Upper lobe of left lung (tissue), 6 donors: ENCODE data around the gene CHRM4. TPM values are rescaled to one million over a fixed set of nuclear protein-coding genes. Genes with fewer than 3 reads are reported as not detected.
A peak's percentile ranks its signal among the peaks of the same experiment; 100 is the strongest.

Experiments used
- ATAC-seq, 2 donors: fragments of 200-7000 bp; cut with Tn5 transposase; one replicate each; pipeline ENCODE4 v1.9.1; 2022; ENCODE audit warnings: mild to moderate bottlenecking in 2 of 2, moderate library complexity in 2 of 2; ENCODE audit not compliant: low FRiP score in 2 of 2
- DNase-seq, 2 donors: peaks; one replicate each; pipeline ENCODE4 v3.0.0-alpha.2; 2019 to 2020
- H3K27ac ChIP-seq, 4 donors: fragments of 200-600 bp; sonication (generic); one replicate each; pipeline ENCODE4 v1.5.1; 2016 to 2019
- H3K27me3 ChIP-seq, 4 donors: fragments of 200-600 bp; sonication (generic); one replicate each; pipeline ENCODE4 v1.5.1; 2017 to 2019
- H3K36me3 ChIP-seq, 4 donors: fragments of 200-600 bp; sonication (generic); one replicate each; pipeline ENCODE4 v1.5.1; 2016 to 2019
- H3K4me1 ChIP-seq, 4 donors: fragments of 200-600 bp; sonication (generic); one replicate each; pipeline ENCODE4 v1.5.1; 2018 to 2019
- H3K4me3 ChIP-seq, 4 donors: fragments of 200-600 bp; sonication (generic); one replicate each; pipeline ENCODE4 v1.5.1; 2017 to 2019; ENCODE audit warnings: mild to moderate bottlenecking in 2 of 4, moderate library complexity in 1 of 4
- H3K9me3 ChIP-seq, 4 donors: fragments of 200-600 bp; sonication (generic); one replicate each; pipeline ENCODE4 v1.5.1; 2018 to 2019
- CTCF ChIP-seq, 6 experiments: fragments of 450-650 bp in 4 of 6; fragments of 200-600 bp in 2 of 6; sonication (generic) in 2 of 6; IDR thresholded peaks; one replicate each; pipeline ENCODE4 v1.5.1; 2016 to 2019; ENCODE audit warnings: antibody characterized with exemption in 6 of 6
- EP300 ChIP-seq, 4 donors: sonication (generic); formaldehyde crosslinking; IDR thresholded peaks; one replicate each; pipeline ENCODE4 v1.5.1; 2017; ENCODE audit warnings: antibody characterized with exemption in 4 of 4, control low read depth in 2 of 4
- POLR2A ChIP-seq, 4 donors: fragments of 450-650 bp; IDR thresholded peaks; one replicate each; pipeline ENCODE4 v1.5.1; 2016 to 2017; ENCODE audit warnings: antibody characterized with exemption in 4 of 4, mild to moderate bottlenecking in 2 of 4
- POLR2AphosphoS5 ChIP-seq, 2 donors: sonication (generic); formaldehyde crosslinking; IDR thresholded peaks; one replicate each; pipeline ENCODE4 v1.5.1; 2017; ENCODE audit warnings: antibody characterized with exemption in 2 of 2
- WGBS, 2 donors: methylation state at CpG; one replicate each; pipeline ENCODE4 v1.1.5; 2017 to 2018; 5-methylcytosine and 5-hydroxymethylcytosine counted together
- total RNA-seq, 6 donors: library from RNA; depleted of rRNA in 4 of 6; stranded (reverse); fragments of >200 nt in 4 of 6; gene quantifications; one replicate each; pipeline versions ENCODE4 v1.1.0 to v1.2.1, GENCODE V29; 2016 to 2021
- donor health status: DM: no; HTN: no; CAD: no; lungs with moderate emphysema.
- donor health status: DM: no; HTN: yes; CAD: no; lungs with severe emphysema.

Gene CHRM4
- total RNA-seq, 6 donors from 2014 or later: 0.34 to 1.4 (median 0.53) TPM; not detected in 2

- TF ChIP-seq CTCF (IDR thresholded peaks at IDR 0.05): no peak
- no peak for TF ChIP-seq POLR2A (IDR thresholded peaks at IDR 0.05)
- H3K4me3 ChIP-seq: no peak overlapping the region
- ATAC-seq (no peak), DNase-seq (no peak)
- peaks cover 52 to 86% (median 69%) of the 10 kb centered on the region in 4 donors for H3K4me1 ChIP-seq
- no peaks in the 10 kb centered on the region for H3K27me3 ChIP-seq
- peak overlapping the region in 2 of 4 donors; percentile 84 to 90 for H3K27ac ChIP-seq
- no peaks in the 10 kb centered on the region for H3K9me3 ChIP-seq
- H3K36me3 ChIP-seq: no peaks in the 10 kb centered on the region
- WGBS, 2 donors: 78 to 81% methylated on average over 3 of the region's 3 CpGs
Measured at GRCh38 chr11:46343520-46343919, 48.1 kb downstream of the CHRM4 start.

GRCh38 chr11:46342239-46342638 is 49.3 kb downstream of the CHRM4 start:
- Histone ChIP-seq H3K4me1 (peaks cover 50 to 89% (median 69%) of the 10 kb centered on the region in 4 donors), H3K27me3 (no peaks in the 10 kb centered on the region), H3K4me3 (no peak overlapping the region), H3K9me3 (no peaks in the 10 kb centered on the region), H3K36me3 (no peaks in the 10 kb centered on the region), H3K27ac (peak overlapping the region in 3 of 4 donors; percentile 46 to 90 (median 85))
- WGBS, 2 donors: 21 to 23% methylated on average over 5 of the region's 5 CpGs
- DNase-seq: peak in 1 of 2 donors; percentile 49
- TF ChIP-seq CTCF (IDR thresholded peaks at IDR 0.05) (no peak), POLR2A (IDR thresholded peaks at IDR 0.05) (no peak), POLR2AphosphoS5 (IDR thresholded peaks at IDR 0.05) (no peak), EP300 (IDR thresholded peaks at IDR 0.05) (no peak)
- ATAC-seq: no peak

- WGBS, 2 donors: 92 to 95% methylated on average over 3 of the region's 3 CpGs
- no peak overlapping the region for H3K4me3 ChIP-seq
- peak overlapping the region in 3 of 4 donors; percentile 46 to 90 (median 85) for H3K27ac ChIP-seq
- TF ChIP-seq CTCF (IDR thresholded peaks at IDR 0.05): no peak
- TF ChIP-seq POLR2A (IDR thresholded peaks at IDR 0.05): no peak
- TF ChIP-seq EP300 (IDR thresholded peaks at IDR 0.05): no peak
- no peak for TF ChIP-seq POLR2AphosphoS5 (IDR thresholded peaks at IDR 0.05)
- no peak for ATAC-seq
- H3K27me3 ChIP-seq: no peaks in the 10 kb centered on the region
- H3K36me3 ChIP-seq: no peaks in the 10 kb centered on the region
- DNase-seq: no peak
- H3K4me1 ChIP-seq: peaks cover 50 to 90% (median 69%) of the 10 kb centered on the region in 4 donors
- no peaks in the 10 kb centered on the region for H3K9me3 ChIP-seq
Measured at GRCh38 chr11:46341454-46341853, 50.1 kb downstream of the CHRM4 start.

GRCh38 chr11:46339816-46340215 is 51.8 kb downstream of the CHRM4 start:
- ATAC-seq: no peak
- H3K4me3 ChIP-seq: no peak overlapping the region
- H3K4me1 ChIP-seq: peaks cover 45 to 73% (median 66%) of the 10 kb centered on the region in 4 donors
- WGBS, 2 donors: 41 to 53% methylated on average over 2 of the region's 2 CpGs
- no peak for DNase-seq
- peak overlapping the region; percentile 50 to 90 (median 82) for H3K27ac ChIP-seq
- H3K9me3 ChIP-seq: no peaks in the 10 kb centered on the region
- TF ChIP-seq POLR2AphosphoS5 (IDR thresholded peaks at IDR 0.05) (no peak), EP300 (IDR thresholded peaks at IDR 0.05) (no peak), CTCF (IDR thresholded peaks at IDR 0.05) (no peak), POLR2A (IDR thresholded peaks at IDR 0.05) (no peak)
- no peaks in the 10 kb centered on the region for H3K36me3 ChIP-seq
- no peaks in the 10 kb centered on the region for H3K27me3 ChIP-seq

- DNase-seq: peak in 1 of 2 donors; percentile 67
- H3K27ac ChIP-seq: peak overlapping the region; percentile 50 to 90 (median 82)
Measured at GRCh38 chr11:46338988-46339666, 52.4 kb downstream of the CHRM4 start.

More at GRCh38 chr11:46338988-46339666, 52.4 kb downstream of the CHRM4 start:
- TF ChIP-seq POLR2A (IDR thresholded peaks at IDR 0.05): no peak
- TF ChIP-seq POLR2AphosphoS5 (IDR thresholded peaks at IDR 0.05): no peak
- TF ChIP-seq CTCF (IDR thresholded peaks at IDR 0.05): no peak
- TF ChIP-seq EP300 (IDR thresholded peaks at IDR 0.05): no peak
- no peaks in the 10 kb centered on the region for H3K27me3 ChIP-seq
- no peaks in the 10 kb centered on the region for H3K36me3 ChIP-seq
- ATAC-seq: peak; percentile 31 to 49
- peaks cover 45 to 68% (median 61%) of the 10 kb centered on the region in 4 donors for H3K4me1 ChIP-seq
- H3K9me3 ChIP-seq: no peaks in the 10 kb centered on the region
- 25 to 33% methylated on average over 10 to 16 of the region's 16 CpGs for WGBS, 2 donors
- H3K4me3 ChIP-seq: peak overlapping the region in 3 of 4 donors; percentile 7 to 43 (median 22)
